DMS153 (cell line): Measurements from ENCODE around the gene CHRND.

Experiments used
- DNase-seq: peaks from one replicate; lab custom pipeline; 2025; lab: John Stamatoyannopoulos, UW

The CHRND gene

DNA sequence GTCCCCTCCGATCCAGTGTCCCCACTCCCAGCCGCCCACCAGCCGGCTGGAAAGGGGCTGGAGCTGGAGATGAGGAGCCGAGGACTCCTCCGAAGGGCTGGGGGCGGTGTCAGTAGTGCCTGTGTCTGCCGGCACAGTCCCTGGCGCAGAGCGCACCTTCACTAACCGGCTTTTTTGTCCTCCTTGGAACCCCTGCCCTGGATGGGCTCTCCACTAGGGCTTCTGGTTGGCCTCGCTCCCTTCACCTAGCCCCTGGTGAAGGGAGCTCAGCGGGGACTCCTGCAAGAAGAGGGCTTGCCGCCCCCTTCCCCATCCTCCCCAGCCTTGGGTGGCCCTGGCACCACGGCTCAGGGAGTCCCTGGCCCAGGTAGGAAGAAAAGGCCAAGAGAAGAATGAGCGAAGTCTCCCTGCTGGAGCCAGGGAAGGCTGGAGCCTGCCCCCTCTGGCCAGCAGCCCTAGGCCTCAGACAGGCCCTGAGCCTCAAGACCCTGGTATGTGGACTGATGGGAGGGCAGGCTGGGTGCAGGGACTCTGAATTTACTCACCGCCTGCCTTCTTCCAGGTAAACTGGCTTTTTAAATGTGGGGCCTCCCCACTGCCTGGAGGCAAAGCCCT lies 37.8 kb upstream of the CHRND start:
- no peak for DNase-seq

DNA sequence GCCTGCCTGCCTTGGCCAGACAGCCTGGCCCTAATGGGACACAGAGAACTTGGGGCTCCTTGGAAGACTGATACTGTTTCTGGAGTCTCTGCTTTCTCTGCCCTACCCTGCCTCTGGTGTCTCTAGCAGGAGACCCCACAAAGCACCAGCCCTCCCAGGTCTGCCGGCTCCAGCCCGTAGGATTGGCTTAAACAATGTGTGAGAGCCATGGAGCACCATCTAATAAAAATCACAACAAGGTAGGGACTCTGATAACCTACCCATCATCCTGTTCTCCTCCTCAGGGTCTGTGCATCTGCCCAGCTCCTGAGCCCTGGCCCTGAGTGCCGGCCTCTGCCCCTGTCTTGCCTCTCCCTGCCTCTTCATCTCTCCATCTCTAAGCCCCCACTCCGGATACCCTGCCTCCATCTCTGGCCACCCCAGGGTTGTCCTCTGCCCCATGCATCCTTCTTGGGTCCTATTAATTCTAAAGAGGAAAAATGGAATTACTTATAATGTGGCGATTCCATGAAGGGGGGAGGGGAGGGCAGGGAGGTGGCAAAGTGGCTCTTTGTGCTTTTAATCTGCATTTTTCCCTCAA lies 37.1 kb upstream of the CHRND start:
- DNase-seq: no peak

DNA sequence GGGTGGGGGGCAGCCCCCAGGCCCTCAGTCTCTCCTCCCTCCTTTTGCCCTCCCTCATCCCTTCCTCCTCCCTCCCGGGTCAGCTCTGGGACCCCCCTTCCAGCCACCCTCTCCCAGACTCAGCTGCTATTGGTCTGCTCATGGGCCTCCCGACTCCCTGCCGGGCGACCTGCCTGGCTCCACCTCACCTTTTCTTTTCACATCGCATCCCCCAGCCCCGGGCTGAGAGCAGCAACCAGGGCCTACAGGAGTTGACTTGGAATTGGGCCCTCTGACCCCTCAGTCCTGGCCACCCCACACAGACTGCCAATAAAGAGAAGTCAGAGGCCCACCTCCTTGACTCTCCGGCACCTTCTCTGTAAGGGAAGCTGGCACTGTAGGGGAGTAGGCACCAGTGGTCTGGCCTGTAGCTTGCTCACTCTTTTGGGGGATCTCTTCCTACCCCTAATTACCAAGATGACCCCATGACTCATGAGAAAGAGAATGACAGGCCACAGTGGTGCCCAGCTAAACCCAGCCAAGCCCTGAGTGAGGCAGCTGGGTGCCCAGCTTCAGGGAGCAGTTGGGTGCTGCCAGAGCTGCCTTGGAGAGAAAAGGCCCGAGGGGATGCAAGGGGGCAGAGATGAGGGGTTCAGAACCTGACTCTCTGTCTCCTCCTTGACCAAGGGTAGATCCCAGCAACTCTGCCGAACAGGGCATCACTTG lies 36.3 kb upstream of the CHRND start:
- DNase-seq: no peak

DNA sequence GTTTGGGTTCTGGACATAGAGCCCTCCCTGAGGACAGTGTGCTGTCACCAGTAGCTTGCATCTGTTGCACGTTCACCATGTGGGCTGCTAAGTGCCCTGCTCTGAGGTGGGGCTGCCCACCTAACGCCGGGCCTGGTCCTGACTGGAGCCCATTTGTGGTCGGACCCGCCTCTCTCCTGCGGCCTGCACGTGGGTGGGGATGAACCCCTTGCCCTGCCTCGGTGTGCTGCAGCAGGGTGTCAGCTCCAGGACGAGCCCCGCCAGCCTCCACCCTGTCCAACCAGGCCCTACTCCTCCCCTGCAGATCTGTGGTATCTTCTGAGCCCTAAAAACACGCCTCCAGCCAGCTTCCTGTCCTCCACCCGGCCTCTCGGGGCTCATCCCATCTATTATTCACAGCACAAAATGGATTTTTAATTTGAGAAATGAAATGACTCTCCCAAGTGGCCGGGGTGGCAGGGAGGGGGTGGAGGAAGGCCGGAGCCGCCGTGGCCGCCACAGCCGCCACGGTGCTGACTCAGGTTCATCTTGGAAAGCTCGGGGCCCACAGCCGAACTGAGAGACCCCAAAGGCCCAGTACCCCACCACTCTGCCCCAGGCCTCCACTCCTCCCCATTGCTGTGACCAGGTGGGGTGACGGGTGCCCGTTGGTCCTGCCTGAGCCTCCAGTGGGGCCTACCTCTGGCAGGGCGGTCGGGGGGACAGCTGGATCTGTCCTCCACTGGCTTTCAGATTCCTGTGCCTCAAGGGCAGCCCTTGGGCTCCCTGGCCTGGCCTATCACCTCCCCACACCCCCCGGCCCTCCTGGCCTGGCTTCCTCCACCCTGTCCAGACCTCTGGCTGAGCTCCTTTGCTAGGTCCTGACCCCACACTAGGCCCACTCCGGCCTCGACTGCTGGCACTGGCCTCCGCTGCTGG lies 35.5 kb upstream of the CHRND start:
- no peak for DNase-seq

DNA sequence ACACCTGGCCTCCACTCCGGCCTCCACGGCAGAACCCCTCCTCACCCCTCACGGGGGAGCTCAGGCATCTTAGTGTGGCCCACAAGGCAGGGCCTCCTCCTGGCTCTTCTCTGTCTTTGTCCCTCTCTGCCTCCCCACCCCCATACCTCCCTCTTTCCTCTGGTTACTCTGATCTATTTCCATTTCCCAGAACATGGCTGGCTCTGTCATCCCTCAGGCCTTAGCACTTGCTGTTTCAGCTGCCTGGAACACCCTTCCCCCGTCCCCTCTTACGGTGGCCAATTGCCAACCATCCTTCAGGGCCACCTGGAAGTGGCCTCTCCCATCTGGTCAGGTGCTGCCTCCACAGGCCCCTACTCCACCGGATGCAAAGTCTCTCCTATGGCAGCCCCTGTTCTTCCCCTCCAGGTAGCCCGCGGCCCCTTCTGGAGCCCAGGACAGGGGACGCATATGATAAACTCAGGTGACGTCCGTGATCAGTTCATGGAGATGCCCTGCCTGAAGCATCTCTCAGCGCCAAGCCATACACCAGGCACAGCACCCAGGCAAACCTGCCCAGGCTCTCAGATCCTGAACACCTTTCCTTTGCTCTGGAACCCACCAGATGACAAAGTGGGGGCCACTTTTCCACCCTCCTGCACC lies 34.7 kb upstream of the CHRND start:
- no peak for DNase-seq

DNA sequence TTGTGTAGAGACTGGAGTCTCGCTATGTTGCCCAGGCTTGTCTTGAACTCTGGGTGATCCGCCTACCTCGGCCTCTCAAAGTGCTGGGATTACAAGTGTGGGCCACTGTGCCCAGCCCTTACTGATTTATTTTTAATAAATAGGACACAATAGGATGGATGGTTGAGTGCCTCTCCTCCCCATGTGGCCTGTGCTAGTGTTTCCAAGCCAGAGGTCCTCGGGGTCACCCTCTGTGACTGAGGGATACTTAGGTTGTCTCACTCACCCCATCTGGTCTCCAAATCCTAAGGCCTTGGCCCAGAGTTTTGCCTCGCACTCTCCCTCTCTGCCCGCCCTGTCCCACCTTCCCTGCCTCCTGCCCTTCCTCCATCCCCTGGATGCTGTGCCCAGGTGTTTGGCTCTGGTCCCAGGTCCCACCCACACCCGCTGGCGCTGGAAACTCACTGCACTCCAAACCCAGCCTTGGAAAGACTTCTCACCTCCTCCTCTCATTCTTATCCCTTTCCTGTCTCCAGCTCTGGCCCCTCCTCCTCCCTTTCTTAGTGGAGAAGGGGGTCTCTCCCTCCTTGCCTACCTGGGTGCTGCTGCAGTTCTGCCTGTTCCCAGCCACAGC lies 33.6 kb upstream of the CHRND start:
- DNase-seq: no peak

DNA sequence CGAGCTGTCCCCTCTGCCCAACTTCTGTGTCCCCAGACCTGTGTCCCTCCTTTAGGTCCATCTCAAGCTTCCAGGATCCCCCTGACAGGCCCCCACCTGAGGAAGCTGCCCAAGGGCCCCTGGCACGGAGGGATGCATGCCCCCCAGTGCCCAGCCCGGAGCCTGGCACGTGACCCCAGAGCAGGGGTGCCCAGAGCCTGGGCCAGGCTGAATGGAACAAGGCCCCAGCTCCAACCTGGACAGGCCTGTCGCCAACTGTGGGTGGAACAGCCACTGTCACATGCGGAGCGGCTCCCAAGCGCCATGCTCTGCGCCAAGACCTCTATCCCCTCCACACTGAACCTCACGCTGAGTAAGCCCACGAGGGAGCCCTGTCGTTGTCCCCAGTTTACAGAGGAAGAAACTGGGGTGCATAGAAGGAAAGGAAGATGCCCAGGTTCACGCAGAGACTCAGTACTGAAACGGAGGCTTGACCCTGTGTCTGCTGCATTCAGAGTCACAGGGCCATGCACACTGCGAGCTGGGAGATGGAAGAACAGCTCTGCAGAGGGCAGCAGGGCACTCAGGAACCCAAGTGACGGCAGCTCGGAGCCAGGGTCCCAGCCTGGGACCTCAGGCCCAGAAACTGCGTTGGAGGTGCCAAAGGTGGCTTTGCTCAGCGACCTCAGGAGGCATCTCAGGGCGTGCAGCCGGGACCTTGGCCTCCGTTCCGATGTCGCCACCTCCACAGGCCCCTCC lies 32.8 kb upstream of the CHRND start:
- DNase-seq: no peak

DNA sequence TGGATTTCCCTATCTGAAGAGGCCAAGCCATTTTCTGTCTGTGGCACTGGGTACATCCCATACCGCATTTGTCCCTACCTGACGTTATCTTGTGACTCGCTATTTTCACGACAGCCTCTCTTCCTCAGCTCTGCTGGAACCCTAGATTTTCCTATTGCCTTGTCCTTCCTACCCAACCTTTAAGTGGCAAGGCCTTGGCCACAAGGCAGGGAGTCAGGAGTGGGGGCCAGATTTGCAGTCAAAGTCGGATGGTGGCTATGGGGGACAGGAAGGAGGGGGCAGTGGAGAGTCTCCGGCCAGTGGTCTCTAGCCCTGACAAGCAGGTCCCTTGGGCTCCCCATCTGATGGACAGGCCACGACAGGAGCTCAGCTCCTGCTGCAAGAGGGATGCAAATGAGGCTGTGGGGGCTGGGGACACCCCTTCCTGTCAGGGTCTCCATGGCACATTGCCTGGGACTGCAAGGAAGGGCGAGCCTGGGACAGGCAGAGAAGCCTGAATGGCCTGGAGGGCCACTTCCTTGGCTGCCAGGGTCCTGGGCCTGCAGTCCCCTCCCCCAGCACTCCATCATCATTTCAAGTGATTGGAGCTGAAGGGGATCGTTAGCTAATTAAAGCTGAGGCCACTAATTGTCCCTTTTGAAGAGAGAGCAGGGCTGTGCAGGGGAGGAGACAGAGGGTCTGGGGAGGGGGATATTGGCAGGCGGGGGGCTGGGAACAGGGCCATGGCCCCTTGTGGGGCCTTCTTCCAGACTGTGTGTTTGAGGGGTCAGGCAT lies 32.1 kb upstream of the CHRND start:
- no peak for DNase-seq

DNA sequence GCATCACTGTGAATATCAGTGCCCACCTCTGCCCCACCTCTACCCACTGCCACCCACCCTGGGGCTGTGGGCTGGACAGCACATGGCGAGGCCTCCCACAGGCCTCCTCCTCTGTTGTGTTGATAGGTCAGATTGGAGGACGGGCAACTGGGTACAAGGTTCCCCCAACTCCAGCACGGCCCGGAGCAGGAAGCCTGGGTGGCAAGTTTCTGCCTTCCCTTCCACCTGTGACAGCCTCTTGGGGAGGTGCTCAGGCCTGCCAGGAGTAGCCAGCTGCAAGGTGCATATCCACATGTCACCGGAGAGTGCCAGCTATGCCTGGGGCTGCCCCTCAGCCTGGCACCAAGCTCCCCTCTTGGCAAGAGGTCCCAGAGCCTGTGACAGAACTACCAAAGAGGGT lies 31.4 kb upstream of the CHRND start:
- no peak for DNase-seq

DNA sequence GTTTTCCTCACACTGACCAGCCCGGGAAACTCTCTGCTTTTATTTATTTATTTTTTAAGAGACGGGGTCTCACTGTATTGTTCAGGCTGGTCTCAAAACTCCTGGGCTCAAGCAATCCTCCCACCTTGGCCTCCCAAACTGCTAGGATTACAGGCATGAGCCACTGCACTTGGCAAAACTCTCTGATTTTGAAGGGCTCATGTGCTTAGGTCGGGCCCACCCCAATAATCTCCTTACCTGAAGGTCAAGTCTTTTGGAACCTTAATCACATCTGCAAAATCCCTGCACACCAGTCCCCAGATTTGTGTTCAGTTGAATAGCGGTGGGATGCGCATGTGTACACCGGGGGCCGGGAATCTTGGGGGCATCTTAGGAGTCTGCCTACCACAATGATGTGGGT lies 30.7 kb upstream of the CHRND start:
- DNase-seq: no peak

DNA sequence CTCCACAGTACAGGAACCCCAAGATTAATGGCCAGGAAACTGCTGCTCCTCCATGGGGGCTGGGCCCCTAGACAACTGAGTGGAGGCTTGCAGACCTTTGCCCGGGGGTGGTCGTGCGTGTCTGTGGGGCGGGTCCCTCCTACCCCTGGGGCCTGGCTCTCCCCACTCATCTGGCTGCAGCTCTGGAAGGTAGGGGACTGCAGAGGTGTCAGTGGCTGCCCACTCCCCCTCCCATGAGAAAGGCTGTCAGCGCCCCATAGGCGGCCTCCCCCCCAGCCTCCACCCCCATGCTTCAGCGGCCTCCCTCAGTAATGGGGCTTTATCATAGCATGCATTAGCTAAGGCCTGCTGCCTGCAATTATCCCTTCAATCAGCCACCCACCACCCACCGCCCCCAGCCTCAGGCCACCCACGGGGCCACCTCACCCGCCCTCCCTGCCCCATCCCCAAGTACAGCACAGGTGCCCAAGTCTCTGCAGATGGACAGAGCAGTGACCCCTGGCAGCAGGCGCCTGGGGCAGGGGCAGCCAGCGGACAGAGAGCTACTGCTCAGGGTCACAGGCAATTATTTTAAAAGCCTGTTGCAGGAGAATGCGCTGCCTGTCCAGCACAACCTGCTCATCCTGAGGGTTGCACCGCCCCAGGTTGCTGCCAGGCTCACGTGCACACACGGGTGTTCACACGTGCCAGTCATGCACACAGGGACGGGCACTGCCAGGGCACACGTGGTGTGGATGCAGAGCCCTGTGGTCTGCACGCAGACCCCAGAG lies 29.3 kb upstream of the CHRND start:
- no peak for DNase-seq

DNA sequence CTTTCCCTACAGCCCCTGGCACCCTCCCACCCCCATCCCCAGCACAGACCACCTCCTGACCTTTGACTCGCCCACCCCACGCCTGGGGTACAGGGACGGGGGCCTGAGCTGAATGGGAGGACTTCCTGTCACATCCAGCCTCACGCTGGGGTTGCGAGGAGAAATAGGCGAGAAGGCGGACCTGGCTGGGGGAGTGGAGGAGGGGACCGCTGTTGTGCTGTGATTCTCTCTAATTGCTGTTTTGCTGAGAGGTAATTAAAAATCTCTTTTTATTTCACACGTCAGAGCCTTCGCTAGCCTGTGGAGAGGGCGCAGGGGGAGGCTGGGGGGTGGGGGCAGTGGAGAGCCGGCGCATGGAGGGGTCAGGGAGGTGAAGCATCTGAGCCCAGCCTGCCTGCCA lies 28.6 kb upstream of the CHRND start:
- no peak for DNase-seq

DNA sequence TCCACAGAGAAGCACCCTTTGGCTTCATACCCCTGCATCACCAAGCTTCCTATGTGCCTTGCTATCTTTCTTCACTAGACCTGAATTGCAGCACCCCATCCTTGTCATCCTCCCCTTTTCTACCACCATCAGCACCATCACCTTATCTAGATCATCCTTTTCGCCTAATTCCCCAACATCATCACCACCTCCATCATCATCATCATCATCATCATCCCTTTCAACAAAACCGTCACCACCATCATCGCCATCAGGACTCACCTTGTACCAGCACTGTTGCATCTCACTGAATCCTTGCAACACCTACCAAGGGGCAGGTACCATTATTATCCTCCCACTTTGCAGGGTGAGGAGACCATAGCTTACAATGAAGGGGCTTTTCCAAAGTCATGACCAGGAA lies 27.5 kb upstream of the CHRND start:
- DNase-seq: no peak

DNA sequence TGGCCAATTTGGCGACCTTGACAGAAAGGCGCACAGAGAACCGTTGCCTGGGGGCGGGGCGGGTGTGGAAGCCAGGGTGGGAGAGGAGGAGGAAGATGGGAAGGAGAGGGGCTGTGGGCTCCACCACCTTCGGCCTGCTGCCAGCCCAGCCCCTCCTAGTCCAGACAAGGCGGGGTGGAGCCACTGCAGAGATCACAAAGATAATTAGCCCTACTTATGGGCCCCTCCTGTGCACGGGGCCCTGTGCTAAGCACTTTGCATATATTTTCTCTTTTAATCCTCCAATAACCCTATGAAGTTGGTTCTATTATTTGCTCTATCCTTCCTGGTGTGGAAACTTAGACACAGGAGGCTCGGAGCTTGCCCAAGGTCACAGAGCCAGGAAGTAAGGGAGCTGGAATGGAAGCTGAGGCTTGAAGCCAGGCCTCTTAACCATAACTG lies 24.6 kb upstream of the CHRND start:
- DNase-seq: no peak

DNA sequence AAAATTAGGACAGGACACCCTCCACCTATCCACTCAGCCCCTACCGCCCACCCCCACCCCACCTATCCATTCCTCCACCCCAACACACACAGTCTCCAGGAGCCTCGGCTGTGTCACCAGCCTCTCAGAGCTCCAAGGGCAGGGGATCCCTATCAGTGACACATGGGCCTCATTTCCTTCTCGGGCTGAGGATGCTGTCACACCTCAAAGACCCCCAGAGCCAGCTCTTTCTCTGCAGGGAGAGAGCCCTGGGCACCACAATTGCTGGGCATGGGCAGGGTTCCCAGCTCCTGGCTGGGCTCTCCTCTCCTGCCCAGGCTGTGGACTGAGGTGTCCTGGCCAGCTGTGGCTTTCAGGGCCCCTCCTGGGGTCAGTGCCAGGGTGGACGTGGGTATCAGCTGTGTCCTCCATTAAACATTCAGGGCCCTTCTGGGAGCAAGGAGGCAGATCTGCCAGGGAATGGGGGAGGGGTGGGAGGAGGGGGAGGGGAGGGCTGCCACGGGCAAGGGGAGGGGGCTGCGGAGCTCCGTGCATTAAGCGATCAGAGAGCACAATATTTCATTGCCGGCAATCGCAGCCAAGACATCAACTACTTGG lies 24.1 kb upstream of the CHRND start:
- DNase-seq: no peak

DNA sequence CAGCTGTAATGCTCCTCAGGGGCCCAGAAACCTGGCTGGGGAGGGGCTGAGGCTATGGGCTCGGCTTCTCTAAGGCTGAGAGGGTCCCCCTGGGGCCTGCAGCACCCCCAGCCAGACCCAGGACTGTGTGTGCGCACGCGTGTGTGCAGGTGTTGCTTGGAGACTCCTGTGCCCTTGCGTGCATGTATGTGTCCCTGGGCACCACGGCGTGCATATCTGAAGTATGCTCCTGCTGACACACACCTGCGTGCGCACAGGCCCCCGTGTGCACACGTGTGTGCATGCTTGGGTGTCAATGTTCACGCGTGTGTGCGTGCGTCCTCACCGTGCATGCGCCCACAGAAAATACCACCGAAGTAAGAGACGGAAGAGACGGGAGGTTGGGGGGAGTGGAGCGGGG lies 23.4 kb upstream of the CHRND start:
- no peak for DNase-seq

DNA sequence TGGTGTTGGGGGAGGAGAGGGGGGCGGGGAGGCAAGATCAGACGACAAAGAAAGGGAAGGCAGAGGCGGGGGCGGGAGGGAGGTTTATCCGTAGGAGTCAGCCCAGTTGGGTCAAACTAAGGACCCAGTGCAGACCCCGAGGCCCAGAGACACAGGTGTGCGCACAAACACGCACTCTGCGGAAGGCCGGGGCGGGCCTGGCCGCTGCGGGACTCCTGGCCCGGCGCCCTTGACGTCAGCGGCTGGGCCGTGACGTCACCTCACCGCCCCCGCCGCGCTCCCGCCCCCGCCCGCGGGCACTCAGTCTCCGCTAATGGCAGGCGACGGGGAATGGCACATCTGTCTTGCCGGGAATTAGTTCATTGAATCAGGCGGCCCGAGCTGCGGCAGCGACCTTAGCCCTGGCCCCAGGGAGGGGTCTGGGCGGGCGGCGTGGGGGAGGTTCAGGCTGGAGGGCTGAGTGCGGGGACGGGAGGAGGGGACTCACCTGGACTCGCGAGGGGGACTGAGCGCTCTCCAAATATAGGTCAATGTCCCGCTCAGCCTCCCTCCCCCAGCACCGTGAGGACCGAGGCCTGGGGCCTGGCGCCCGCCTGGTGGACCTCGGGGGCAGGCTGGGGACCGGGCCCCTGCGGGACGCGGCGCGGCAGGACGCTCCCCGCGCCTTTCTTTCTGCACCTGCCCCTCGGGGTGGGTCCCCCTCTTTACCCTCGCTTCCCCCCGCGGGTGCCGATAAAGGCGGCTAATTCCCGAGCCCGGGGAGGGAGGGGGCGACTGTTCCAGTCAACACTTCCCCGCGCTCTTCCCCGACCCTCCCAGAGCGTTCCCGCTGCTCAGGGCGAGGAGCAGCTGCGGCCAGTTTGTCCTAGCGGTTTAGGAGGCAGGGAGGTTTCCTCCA lies 22.8 kb upstream of the CHRND start:
- no peak for DNase-seq

DNA sequence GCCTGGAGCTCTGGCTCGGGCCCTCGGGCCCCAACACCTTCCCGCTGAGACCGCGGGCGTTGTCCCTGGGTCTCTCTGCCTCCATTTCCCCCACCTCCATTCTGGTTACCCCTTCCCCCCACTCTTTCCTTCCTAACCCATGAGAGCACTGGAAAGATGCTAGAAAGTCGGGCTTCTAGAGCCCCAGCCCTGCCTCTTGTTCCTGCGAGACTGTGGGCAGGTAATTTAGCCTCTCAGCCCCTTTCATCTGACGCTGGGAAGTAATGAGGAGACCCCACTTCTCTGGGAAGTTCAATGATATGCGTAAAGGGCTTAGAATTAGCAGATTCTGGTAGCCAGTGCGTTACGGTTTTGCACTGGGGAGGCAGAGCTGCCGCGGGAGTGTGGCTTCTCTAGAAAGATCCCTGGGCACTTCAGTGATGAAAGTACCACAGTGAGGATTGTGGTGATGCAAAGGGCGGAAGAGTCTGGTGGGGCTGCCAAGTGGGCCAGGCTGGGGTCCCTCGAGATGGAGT lies 22.1 kb upstream of the CHRND start:
- DNase-seq: no peak
